C4-2B (cell line): Measurements from ENCODE around the gene STAC2.

Experiments used
- ZFX ChIP-seq: fragments of 450-650 bp; IDR thresholded peaks from 2 replicates; pipeline ENCODE4 v1.6.1; 2017
- TF ChIP-seq, protein P1 (sequence below): fragments of 450-650 bp; conservative IDR thresholded peaks from 2 replicates; pipeline ENCODE4 v1.5.1; 2017; ENCODE audit warnings: mild to moderate bottlenecking

DNA sequence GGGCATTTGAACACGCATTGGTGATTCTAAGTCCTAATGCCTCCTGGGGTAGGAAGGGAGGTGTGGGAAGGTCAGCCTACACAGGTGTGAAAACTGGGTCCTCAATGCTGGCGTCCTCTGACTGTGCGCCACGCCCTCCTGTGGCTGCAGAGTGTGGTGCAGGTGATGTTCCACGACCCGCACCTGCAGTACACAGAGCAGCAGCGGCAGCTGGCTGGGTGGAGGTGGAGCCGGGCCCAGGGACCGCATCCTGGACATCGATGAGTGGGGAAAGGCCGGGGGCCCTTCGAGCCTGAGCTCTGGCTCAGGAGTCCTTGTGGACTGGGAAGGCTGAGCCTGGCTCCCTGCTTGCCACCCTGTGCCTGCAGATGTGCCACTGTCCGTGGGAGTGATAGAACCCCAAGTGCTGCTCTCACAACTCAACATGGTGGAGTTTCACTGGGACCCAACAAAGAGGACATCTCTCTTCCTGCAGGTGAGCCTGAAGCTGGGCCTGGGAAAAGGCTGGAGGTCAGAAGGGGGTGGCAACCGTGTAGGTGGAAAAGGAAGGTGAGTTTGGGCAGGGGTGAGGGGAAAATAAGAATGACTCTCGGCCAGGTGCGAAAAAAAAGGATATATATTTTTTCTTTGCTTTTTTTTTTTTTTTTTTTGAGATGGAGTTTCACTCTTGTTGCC lies 14.0 kb upstream of the STAC2 start:
- TF ChIP-seq, protein P1, sequence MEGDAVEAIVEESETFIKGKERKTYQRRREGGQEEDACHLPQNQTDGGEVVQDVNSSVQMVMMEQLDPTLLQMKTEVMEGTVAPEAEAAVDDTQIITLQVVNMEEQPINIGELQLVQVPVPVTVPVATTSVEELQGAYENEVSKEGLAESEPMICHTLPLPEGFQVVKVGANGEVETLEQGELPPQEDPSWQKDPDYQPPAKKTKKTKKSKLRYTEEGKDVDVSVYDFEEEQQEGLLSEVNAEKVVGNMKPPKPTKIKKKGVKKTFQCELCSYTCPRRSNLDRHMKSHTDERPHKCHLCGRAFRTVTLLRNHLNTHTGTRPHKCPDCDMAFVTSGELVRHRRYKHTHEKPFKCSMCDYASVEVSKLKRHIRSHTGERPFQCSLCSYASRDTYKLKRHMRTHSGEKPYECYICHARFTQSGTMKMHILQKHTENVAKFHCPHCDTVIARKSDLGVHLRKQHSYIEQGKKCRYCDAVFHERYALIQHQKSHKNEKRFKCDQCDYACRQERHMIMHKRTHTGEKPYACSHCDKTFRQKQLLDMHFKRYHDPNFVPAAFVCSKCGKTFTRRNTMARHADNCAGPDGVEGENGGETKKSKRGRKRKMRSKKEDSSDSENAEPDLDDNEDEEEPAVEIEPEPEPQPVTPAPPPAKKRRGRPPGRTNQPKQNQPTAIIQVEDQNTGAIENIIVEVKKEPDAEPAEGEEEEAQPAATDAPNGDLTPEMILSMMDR = peak; percentile 78
- no peak for TF ChIP-seq ZFX
